ENCODE results near the gene MIDN.

DNA sequence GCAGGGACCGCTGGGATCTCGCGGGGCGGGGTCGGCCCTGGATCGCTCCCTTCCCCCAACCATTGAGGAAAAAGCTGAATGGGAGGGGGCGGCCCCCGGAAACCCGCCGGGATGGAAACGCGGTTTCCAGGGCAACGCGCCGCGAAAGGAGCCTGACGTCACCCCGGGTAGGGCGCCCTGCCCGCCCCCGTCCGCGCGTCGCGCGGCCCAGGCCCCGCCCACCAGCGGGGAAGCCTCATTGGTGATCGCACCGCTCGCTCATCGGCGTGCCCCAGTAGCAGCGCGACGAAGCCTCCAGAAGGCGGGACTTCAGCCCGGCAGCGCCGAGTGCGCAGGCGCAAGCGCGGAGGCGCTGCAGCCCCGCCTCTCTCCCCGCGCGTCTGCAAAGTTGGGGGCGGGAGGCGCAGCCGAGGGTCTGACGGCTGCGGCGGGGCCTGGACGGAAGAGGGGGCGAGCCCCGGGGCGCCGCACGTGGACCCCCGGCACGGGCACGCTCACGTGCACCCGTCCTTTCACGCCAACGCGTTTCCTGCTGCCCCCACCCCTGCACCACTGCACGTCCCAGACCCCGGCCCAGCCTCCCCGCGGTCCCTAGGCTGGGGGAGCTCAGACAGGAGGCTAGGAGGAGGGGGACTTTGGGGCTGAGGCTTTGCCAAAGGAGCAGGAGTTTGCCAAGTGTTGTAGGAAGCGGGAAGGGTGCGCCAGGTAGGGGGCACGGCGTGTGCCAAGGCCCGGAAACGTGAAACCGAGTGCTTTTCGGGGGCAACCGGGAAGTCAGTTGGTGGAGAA lies 12.6 kb downstream of the MIDN start:
- TF ChIP-seq POLR2A (IDR thresholded peaks at IDR 0.05; ENCODE audit: low read length) (peak; percentile 46), GATA1 (IDR thresholded peaks at IDR 0.05; ENCODE audit: low read depth, low read length) (no peak)
